ENCODE measurements around the gene ACTR3C.
A peak's percentile ranks its signal among the peaks of the same experiment; 100 is the strongest.
"Not testable (repeated sequence)": the region's sequence is repeated elsewhere in the genome, so short reads cannot be mapped to it uniquely, and the experiment has no call there.

ACTR3C gene

DNA sequence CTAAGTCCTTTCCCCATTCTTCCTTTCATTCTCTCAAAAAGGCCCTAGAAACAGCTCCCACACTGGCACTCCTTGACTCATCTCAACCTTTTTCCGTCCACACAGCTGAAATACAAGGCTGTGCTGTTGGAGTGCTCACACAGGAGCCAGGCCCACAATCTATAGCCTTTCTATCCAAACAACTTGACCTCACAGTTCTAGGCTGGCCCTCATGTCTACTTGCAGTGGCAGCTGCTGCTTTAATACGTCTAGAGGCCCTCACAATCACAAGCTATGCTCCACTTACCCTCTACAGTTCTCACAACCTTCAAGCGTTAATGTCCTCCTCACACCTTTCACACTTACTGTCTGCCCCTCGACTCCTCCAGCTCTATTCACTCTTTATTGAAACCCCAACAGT, 12.2 kb downstream of the ACTR3C start:
- DNase-seq, result no peak

- no peak for DNase-seq
Measured at GRCh38 chr7:150308575-150308974, 14.8 kb downstream of the ACTR3C start.

GRCh38 chr7:150307904-150308303, 15.4 kb downstream of the ACTR3C start:
- DNase-seq, result no peak

DNA sequence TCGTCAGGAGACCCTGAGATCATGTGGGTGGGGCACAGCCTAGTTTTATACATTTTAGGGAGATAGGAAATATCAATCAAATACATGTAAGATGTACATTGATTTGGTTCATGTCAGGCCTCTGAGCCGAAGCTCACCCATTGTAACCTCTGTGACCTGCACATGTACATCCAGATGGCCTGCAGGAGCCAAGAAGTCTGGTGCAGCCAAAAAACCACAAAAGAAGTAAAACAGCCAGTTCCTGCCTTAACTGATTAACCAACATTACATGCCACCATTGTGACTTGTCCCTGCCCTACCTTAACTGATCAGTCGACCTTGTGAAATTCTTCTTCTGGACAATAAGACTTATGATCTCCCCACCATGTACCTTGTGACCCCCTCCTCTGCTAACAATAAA, 16.2 kb downstream of the ACTR3C start:
- no peak for DNase-seq

- not testable (repeated sequence) for DNase-seq
Measured at GRCh38 chr7:150306377-150306776, 17.0 kb downstream of the ACTR3C start.

DNA sequence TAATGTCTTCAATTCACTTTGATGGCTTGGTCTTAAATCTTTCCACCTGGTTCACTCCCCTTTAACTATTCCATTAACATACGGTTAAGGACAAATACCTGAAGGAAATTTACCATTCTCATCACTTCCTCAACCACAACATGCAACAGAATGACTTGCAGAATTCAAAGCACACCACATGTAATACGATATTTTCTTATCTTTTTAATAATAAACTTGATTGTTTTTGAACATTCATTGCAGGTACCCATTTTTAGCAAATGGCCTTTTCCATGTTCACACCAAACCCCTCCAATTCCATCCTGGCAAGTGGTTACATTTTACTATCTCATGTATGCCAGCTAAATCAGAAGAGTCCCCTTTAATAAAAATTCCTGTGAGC, 17.5 kb downstream of the ACTR3C start:
- DNase-seq, result not testable (repeated sequence)

- DNase-seq, result not testable (repeated sequence)
Measured at GRCh38 chr7:150305259-150305902, 18.0 kb downstream of the ACTR3C start.

GRCh38 chr7:150304499-150305258, 18.7 kb downstream of the ACTR3C start:
- not testable (repeated sequence) for DNase-seq

GRCh38 chr7:150302908-150303310, 20.4 kb downstream of the ACTR3C start:
- not testable (repeated sequence) for DNase-seq

- not testable (repeated sequence) for DNase-seq
Measured at GRCh38 chr7:150297978-150298377, 25.4 kb downstream of the ACTR3C start.

- DNase-seq, result not testable (repeated sequence)
Measured at GRCh38 chr7:150296802-150297201, 26.5 kb downstream of the ACTR3C start.

GRCh38 chr7:150295614-150296013, 27.7 kb downstream of the ACTR3C start:
- DNase-seq, result not testable (repeated sequence)

- not testable (repeated sequence) for DNase-seq
Measured at GRCh38 chr7:150295027-150295426, 28.3 kb downstream of the ACTR3C start.

DNA sequence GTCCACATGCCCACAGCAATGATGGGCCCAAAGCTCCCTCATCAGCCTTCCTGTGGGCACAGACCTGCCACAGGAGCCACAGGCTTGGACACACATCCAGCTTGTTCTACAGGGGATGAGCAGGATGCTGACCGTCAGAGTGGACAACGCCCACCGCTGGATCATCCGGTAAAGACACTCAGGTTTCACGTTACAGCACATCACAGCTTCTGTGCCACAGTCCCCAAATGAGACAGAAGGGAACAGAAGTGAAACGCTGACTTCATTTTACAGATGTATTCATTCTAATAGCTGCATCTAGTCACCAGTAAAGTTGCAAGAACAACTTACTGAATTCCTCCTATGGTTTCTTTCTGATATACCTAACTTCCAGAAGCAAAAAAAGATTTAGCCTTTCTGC, 33.0 kb downstream of the ACTR3C start:
- not testable (repeated sequence) for DNase-seq

- not testable (repeated sequence) for DNase-seq
Measured at GRCh38 chr7:150288816-150289215, 34.5 kb downstream of the ACTR3C start.

GRCh38 chr7:150287815-150288214, 35.5 kb downstream of the ACTR3C start:
- not testable (repeated sequence) for DNase-seq

DNA sequence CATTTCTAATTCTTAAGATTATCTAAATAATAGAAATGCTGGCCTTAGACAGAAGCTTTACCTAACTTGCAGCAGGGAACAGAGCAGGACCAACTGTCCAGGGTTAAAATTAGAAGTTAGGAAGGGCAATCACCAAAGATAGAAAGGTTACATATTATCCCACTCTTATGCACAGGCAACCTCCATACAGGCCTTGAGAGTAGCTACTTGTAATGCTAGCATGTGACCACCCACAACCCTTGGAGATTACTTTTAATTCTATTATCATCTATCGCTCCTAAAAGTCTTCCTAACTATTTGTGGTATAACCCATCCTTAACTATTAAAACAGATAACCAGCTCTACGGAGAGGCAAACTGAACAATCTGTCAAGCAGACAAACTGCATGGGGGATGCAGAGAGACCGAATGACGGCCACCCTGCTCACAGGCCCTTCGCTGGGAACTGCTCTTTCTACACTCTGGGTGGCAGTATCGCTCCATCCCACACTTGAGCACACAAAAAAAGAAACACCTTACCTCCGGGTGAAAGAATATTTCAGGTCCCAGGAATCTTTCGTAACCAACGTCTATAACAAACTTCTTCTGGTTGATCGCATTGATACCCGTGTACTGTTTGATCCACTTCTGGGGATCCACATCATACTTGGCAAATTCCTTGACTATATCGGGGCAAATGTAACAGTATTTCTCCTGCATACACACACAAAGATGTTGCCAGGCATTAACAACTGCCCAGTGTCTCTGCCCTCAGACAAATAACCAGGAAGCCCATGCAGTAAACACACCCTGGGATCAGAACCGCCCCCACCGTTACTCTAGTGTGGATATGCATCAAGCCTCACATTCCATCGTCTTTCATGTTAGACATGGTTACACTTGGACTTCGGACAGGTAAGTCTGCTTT, 37.2 kb downstream of the ACTR3C start:
- not testable (repeated sequence) for DNase-seq

- DNase-seq, result not testable (repeated sequence)
Measured at GRCh38 chr7:150283608-150284007, 39.7 kb downstream of the ACTR3C start.

- DNase-seq, result peak; percentile 30
Measured at GRCh38 chr7:150283111-150283510, 40.2 kb downstream of the ACTR3C start.

- DNase-seq, result not testable (repeated sequence)
Measured at GRCh38 chr7:150281681-150282403, 41.5 kb downstream of the ACTR3C start.

- DNase-seq, result not testable (repeated sequence)
Measured at GRCh38 chr7:150278383-150278782, 45.0 kb downstream of the ACTR3C start.

DNA sequence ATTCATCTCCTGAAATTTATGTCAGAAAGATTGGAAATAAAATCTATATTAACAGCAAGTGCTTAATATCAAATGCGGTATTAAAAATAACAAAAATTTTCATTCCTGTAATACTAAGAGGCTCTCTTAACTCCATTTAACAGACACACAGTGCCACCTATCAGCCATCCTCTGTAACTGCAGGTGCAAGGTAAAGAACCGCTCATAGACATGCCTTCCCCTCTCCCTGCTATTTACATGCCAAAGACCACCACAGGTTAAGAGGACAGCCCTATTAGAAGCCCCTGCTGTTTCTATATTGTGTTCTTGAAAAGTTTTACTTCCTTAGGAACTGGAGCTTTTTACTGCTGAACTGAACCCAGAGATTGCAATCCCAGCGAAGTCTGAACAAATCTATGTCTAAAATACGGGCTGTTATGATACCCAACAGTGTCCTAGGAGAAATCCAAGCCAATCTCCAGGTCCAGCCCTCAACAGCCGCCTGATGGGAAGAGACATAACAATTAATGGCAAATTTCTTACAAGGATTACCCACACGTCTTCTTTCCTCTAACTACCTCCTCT, 47.1 kb downstream of the ACTR3C start:
- peak; percentile 55 for DNase-seq
